Naive thymus-derived CD4-positive, alpha-beta T cell (primary cell): ENCODE data around the gene RERE. TPM values are rescaled to one million over a fixed set of nuclear protein-coding genes. Genes with fewer than 3 reads are reported as not detected.
A peak's percentile ranks its signal among the peaks of the same experiment; 100 is the strongest.

Source experiments
- ATAC-seq: fragments of 150-1000 bp; cut with Tn5 transposase; 2 replicates; pipeline ENCODE4 v1.10.0; 2021; ENCODE audit warnings: mild to moderate bottlenecking, moderate library complexity
- CTCF ChIA-PET: fragments of 350-600 bp; sonication (Branson Sonifier 250); formaldehyde crosslinking; loops from one replicate; lab custom pipeline; 2021; ENCODE audit warnings: antibody characterized with exemption; lab: Charles Lee
- POLR2A ChIA-PET: fragments of 350-600 bp; sonication (Branson Sonifier 250); formaldehyde crosslinking; loops from one replicate; lab custom pipeline; 2021; ENCODE audit warnings: antibody characterized with exemption, inconsistent platforms; lab: Charles Lee
- DNase-seq, 9 donors: peaks; one replicate each; pipeline versions ENCODE4 v3.0.0 to v3.0.0-alpha.2; 2020 to 2022; ENCODE audit warnings: mixed read lengths in 1 of 9
- H3K27ac ChIP-seq: one replicate; pipeline ENCODE4 v1.7.0; 2013; ENCODE audit warnings: mild to moderate bottlenecking, low read depth, low read length, moderate library complexity
- H3K27me3 ChIP-seq, 2 donors: one replicate each; pipeline ENCODE4 v1.7.0; 2013; ENCODE audit warnings: low read length in 2 of 2, mild to moderate bottlenecking in 2 of 2, moderate library complexity in 2 of 2; ENCODE audit not compliant: control insufficient read depth in 2 of 2, insufficient read depth in 2 of 2
- H3K36me3 ChIP-seq, 3 experiments: 1 replicate in 2 of 3; 2 replicates in 1 of 3; pipeline ENCODE4 v1.7.0; 2013; ENCODE audit warnings: low read length in 3 of 3, mild to moderate bottlenecking in 3 of 3, moderate library complexity in 1 of 3; ENCODE audit not compliant: insufficient read depth in 3 of 3, control insufficient read depth in 2 of 3
- H3K4me1 ChIP-seq, 2 donors: one replicate each; pipeline ENCODE4 v1.7.0; 2013; ENCODE audit warnings: low read length in 2 of 2, mild to moderate bottlenecking in 2 of 2, moderate library complexity in 1 of 2; ENCODE audit not compliant: control insufficient read depth in 2 of 2, insufficient read depth in 2 of 2
- H3K4me3 ChIP-seq: 2 replicates; pipeline ENCODE4 v1.7.0; 2013; ENCODE audit warnings: mild to moderate bottlenecking, low read length
- H3K9me3 ChIP-seq, 3 experiments: 1 replicate in 2 of 3; 2 replicates in 1 of 3; pipeline ENCODE4 v1.7.0; 2013; ENCODE audit warnings: low read length in 3 of 3; ENCODE audit not compliant: control insufficient read depth in 2 of 3
- H3K27ac Mint-ChIP-seq, 9 donors: one replicate each; pipeline ENCODE4 v1.8.0; 2020 to 2022; ENCODE audit warnings: mixed read lengths in 9 of 9, mild to moderate bottlenecking in 8 of 9, moderate library complexity in 5 of 9, inconsistent platforms in 2 of 9
- H3K27me3 Mint-ChIP-seq, 5 donors: one replicate each; pipeline ENCODE4 v1.8.0; 2021 to 2022; ENCODE audit warnings: mixed read lengths in 5 of 5, mild to moderate bottlenecking in 1 of 5
- H3K36me3 Mint-ChIP-seq, 5 donors: one replicate each; pipeline ENCODE4 v1.8.0; 2020 to 2022; ENCODE audit warnings: mixed read lengths in 5 of 5, mild to moderate bottlenecking in 3 of 5, inconsistent platforms in 1 of 5
- H3K4me1 Mint-ChIP-seq, 7 donors: one replicate each; pipeline ENCODE4 v1.8.0; 2020 to 2022; ENCODE audit warnings: mixed read lengths in 7 of 7, mild to moderate bottlenecking in 3 of 7, inconsistent platforms in 1 of 7
- H3K4me3 Mint-ChIP-seq, 10 donors: one replicate each; pipeline ENCODE4 v1.8.0; 2020 to 2022; ENCODE audit warnings: mild to moderate bottlenecking in 10 of 10, mixed read lengths in 10 of 10, moderate library complexity in 6 of 10, inconsistent platforms in 2 of 10
- H3K9me3 Mint-ChIP-seq, 11 donors: one replicate each; pipeline ENCODE4 v1.8.0; 2020 to 2022; ENCODE audit warnings: mixed read lengths in 11 of 11, mild to moderate bottlenecking in 4 of 11, inconsistent platforms in 1 of 11, moderate library complexity in 1 of 11
- intact Hi-C, 2 donors: fragments of 100-400 bp; cut with micrococcal nuclease; formaldehyde crosslinking; loops; one replicate each; pipeline ENCODE4 v1.15.1; 2023
- polyA plus RNA-seq, 2 donors: library from polyadenylated mRNA; unstranded; fragments of 300-500 nt; fragmentation: Illumina TruSeq; gene quantifications; one replicate each; pipeline ENCODE4 v1.2.3, GENCODE V29; 2021
- total RNA-seq, 6 experiments: library from RNA in 5 of 6; stranded (reverse) in 5 of 6; gene quantifications; 1 replicate in 5 of 6; 2 replicates in 1 of 6; pipeline ENCODE4 v1.2.3 and lab custom pipeline; 2021 to 2026

The RERE gene
- total and polyA plus RNA-seq, 7 experiments from 2014 or later, result 7.3 to 114 (median 106) TPM

GRCh38 chr1:8425781-8426161 is 391.7 kb downstream of the RERE start:
- H3K4me3 ChIP-seq, result no peak overlapping the region
- H3K4me1 Mint-ChIP-seq, result peaks cover 55 to 66% (median 63%) of the 10 kb centered on the region in 7 donors
- H3K27ac ChIP-seq, result no peak overlapping the region
- H3K9me3 Mint-ChIP-seq, result no peaks in the 10 kb centered on the region
- H3K36me3 Mint-ChIP-seq, result peaks cover 0 to 16% (median 0%) of the 10 kb centered on the region in 5 donors
- peaks cover 53 to 61% of the 10 kb centered on the region in 2 donors for H3K4me1 ChIP-seq
- peaks cover 0 to 7% (median 0%) of the 10 kb centered on the region in 3 experiments for H3K36me3 ChIP-seq
- H3K4me3 Mint-ChIP-seq, result peak overlapping the region in 6 of 10 donors; percentile 9 to 96 (median 61)
- intact Hi-C loops, result loop anchor here (2.0 kb wide), 5 partner anchors 37 to 99 kb away; no protein-coding TSS in a partner anchor
- ChIA-PET CTCF (no interaction called here), POLR2A (interaction anchor here (0.6 to 2.1 kb wide), 2 partner anchors 24 to 100 kb away, joined by 3 to 13 read pairs; no protein-coding TSS in a partner anchor)
- H3K27me3 Mint-ChIP-seq, result no peaks in the 10 kb centered on the region
- ATAC-seq (no peak), DNase-seq (no peak)
- H3K27ac Mint-ChIP-seq, result peak overlapping the region in 8 of 9 donors; percentile 85 to 99 (median 94)
- H3K9me3 ChIP-seq, result no peaks in the 10 kb centered on the region
- H3K27me3 ChIP-seq, result no peaks in the 10 kb centered on the region

- H3K27ac Mint-ChIP-seq, result peak overlapping the region; percentile 53 to 99 (median 94)
- H3K36me3 Mint-ChIP-seq, result peaks cover 0 to 14% (median 0%) of the 10 kb centered on the region in 5 donors
- H3K4me1 Mint-ChIP-seq, result peaks cover 50 to 61% (median 58%) of the 10 kb centered on the region in 7 donors
- ChIA-PET CTCF (interaction anchor here (0.6 to 1.1 kb wide), 5 partner anchors 9 to 298 kb away, joined by 3 read pairs; no protein-coding TSS in a partner anchor), POLR2A (interaction anchor here (0.8 to 3.1 kb wide), 7 partner anchors 9 to 454 kb away, joined by 3 to 21 read pairs (median 5); partner anchors contain the start of gene ENO1)
- no peak for ATAC-seq
- Histone ChIP-seq H3K36me3 (peaks cover 0 to 7% (median 0%) of the 10 kb centered on the region in 3 experiments), H3K4me3 (peak overlapping the region; percentile 50), H3K9me3 (no peaks in the 10 kb centered on the region), H3K4me1 (peaks cover 52 to 61% of the 10 kb centered on the region in 2 donors), H3K27me3 (no peaks in the 10 kb centered on the region), H3K27ac (peak overlapping the region; percentile 75)
- peak overlapping the region in 9 of 10 donors; percentile 12 to 97 (median 85) for H3K4me3 Mint-ChIP-seq
- DNase-seq, result no peak
- H3K27me3 Mint-ChIP-seq, result no peaks in the 10 kb centered on the region
- intact Hi-C loops, result loop anchor here (2.0 kb wide), 5 partner anchors 38 to 100 kb away; no protein-coding TSS in a partner anchor
- no peaks in the 10 kb centered on the region for H3K9me3 Mint-ChIP-seq
Measured at GRCh38 chr1:8425150-8425780, 392.2 kb downstream of the RERE start.

GRCh38 chr1:8424539-8425116 is 392.8 kb downstream of the RERE start:
- Mint-ChIP-seq H3K27me3 (no peaks in the 10 kb centered on the region), H3K9me3 (no peaks in the 10 kb centered on the region), H3K4me3 (peak overlapping the region in 9 of 10 donors; percentile 81 to 97 (median 92)), H3K27ac (peak overlapping the region; percentile 85 to 99 (median 94)), H3K36me3 (peaks cover 0 to 14% (median under 1%) of the 10 kb centered on the region in 5 donors), H3K4me1 (peaks cover 46 to 55% (median 52%) of the 10 kb centered on the region in 7 donors)
- Histone ChIP-seq H3K36me3 (peaks cover 0 to 7% (median 0%) of the 10 kb centered on the region in 3 experiments), H3K27ac (peak overlapping the region; percentile 75), H3K4me1 (peaks cover 52 to 61% of the 10 kb centered on the region in 2 donors), H3K4me3 (peak overlapping the region; percentile 50), H3K9me3 (no peaks in the 10 kb centered on the region), H3K27me3 (no peaks in the 10 kb centered on the region)
- peak; percentile 24 to 79 (median 73) for DNase-seq
- peak; percentile 82 for ATAC-seq
- CTCF ChIA-PET, result interaction anchor here (0.6 to 1.3 kb wide), 6 partner anchors 10 to 299 kb away, joined by 3 to 4 read pairs (median 3); no protein-coding TSS in a partner anchor
- intact Hi-C loops, result loop anchor here (1.0 to 5.0 kb wide), 11 partner anchors 15 to 453 kb away; partner anchors contain the start of gene ENO1 (in 1 of the 2)
- POLR2A ChIA-PET, result interaction anchor here (0.6 to 3.1 kb wide), 12 partner anchors 10 to 1293 kb away, joined by 3 to 21 read pairs (median 4); partner anchors contain the start of gene ENO1

GRCh38 chr1:8423692-8424538 is 393.5 kb downstream of the RERE start:
- Histone ChIP-seq H3K9me3 (no peaks in the 10 kb centered on the region), H3K27ac (peak overlapping the region; percentile 83), H3K4me1 (peaks cover 57 to 68% of the 10 kb centered on the region in 2 donors), H3K27me3 (no peaks in the 10 kb centered on the region), H3K4me3 (peak overlapping the region; percentile 50), H3K36me3 (peaks cover 0 to 7% (median 0%) of the 10 kb centered on the region in 3 experiments)
- Mint-ChIP-seq H3K4me3 (peak overlapping the region in 9 of 10 donors; percentile 81 to 97 (median 92)), H3K36me3 (peaks cover 0 to 14% (median 3%) of the 10 kb centered on the region in 5 donors), H3K9me3 (no peaks in the 10 kb centered on the region), H3K4me1 (peaks cover 39 to 48% (median 45%) of the 10 kb centered on the region in 7 donors), H3K27ac (peak overlapping the region; percentile 85 to 99 (median 94)), H3K27me3 (no peaks in the 10 kb centered on the region)
- DNase-seq (peak in 4 of 9 donors; percentile 28 to 68 (median 53)), ATAC-seq (peak; percentile 56)
- intact Hi-C loops, result loop anchor here (1.0 to 5.0 kb wide), 13 partner anchors 7 to 453 kb away; partner anchors contain the start of gene ENO1 (in 1 of the 2)
- POLR2A ChIA-PET, result interaction anchor here (0.6 to 3.1 kb wide), 14 partner anchors 9 to 1294 kb away, joined by 3 to 21 read pairs (median 5); partner anchors contain the start of gene ENO1
- CTCF ChIA-PET, result interaction anchor here (0.7 to 1.3 kb wide), 5 partner anchors 11 to 39 kb away, joined by 3 to 4 read pairs (median 3); no protein-coding TSS in a partner anchor

GRCh38 chr1:8423269-8423691 is 394.2 kb downstream of the RERE start:
- Mint-ChIP-seq H3K27me3 (no peaks in the 10 kb centered on the region), H3K27ac (no peak overlapping the region), H3K4me3 (no peak overlapping the region), H3K4me1 (peaks cover 37 to 44% (median 41%) of the 10 kb centered on the region in 7 donors), H3K9me3 (no peaks in the 10 kb centered on the region), H3K36me3 (peaks cover 0 to 15% (median 6%) of the 10 kb centered on the region in 5 donors)
- Histone ChIP-seq H3K27ac (peak overlapping the region; percentile 83), H3K9me3 (no peaks in the 10 kb centered on the region), H3K4me3 (peak overlapping the region; percentile 96), H3K27me3 (no peaks in the 10 kb centered on the region), H3K4me1 (peaks cover 62 to 67% of the 10 kb centered on the region in 2 donors), H3K36me3 (peaks cover 0 to 7% (median 4%) of the 10 kb centered on the region in 3 experiments)
- intact Hi-C loops, result loop anchor here (1.0 to 5.0 kb wide), 5 partner anchors 8 to 454 kb away; partner anchors contain the start of gene ENO1 (in 1 of the 2)
- DNase-seq, result peak in 8 of 9 donors; percentile 25 to 61 (median 37)
- peak; percentile 11 for ATAC-seq
- ChIA-PET POLR2A (interaction anchor here (1.3 to 3.1 kb wide), 5 partner anchors 11 to 102 kb away, joined by 3 to 21 read pairs (median 7); no protein-coding TSS in a partner anchor), CTCF (interaction anchor here (1.2 to 2.2 kb wide), 2 partner anchors 8 to 14 kb away, joined by 3 to 8 read pairs; no protein-coding TSS in a partner anchor)
